ENCODE data around the gene PICALM. TPM values are rescaled to one million over a fixed set of nuclear protein-coding genes. Genes with fewer than 3 reads are reported as not detected.

The PICALM gene
- total and polyA plus RNA-seq, 2 of the 8 experiments (the other 6 are each of a cell fraction or from before 2014, with no cell fraction given), result 69.4 to 71.3 TPM

GRCh38 chr11:86003654-86004053 is 65.2 kb downstream of the PICALM start:
- Histone ChIP-seq H3K36me3 (ENCODE audit: control insufficient read depth in 2 of 4, insufficient read depth in 4 of 4, low read length in 3 of 4) (peaks cover 0 to 57% (median 15%) of the 10 kb centered on the region in 4 experiments; a peak in 6 of 8 replicates), H4K8ac (ENCODE audit: extremely low read depth, insufficient read depth, low read length) (no peak overlapping the region), H2BK12ac (ENCODE audit: low read depth, low read length) (no peak overlapping the region), H3K23me2 (ENCODE audit: low read depth, low read length) (no peaks in the 10 kb centered on the region), H3K79me2 (ENCODE audit: control insufficient read depth in 1 of 2, insufficient read depth in 2 of 2, low read length in 2 of 2) (no peaks in the 10 kb centered on the region), H3K14ac (ENCODE audit: insufficient read length) (no peak overlapping the region), H3K27me3 (replicated peaks in 1 of 4; ENCODE audit: control insufficient read depth in 3 of 4, extremely low read depth in 1 of 4, insufficient read depth in 3 of 4, low read length in 3 of 4) (no peaks in the 10 kb centered on the region), H3K9ac (replicated peaks in 1 of 4; ENCODE audit: extremely low read depth in 1 of 4, low read depth in 3 of 4, low read length in 3 of 4) (no peak overlapping the region), H2AK5ac (ENCODE audit: low read depth, low read length) (no peak overlapping the region), H3K4ac (replicated peaks; ENCODE audit: insufficient read length, low read depth, low read length) (no peak overlapping the region), H2BK120ac (replicated peaks; ENCODE audit: low read depth, low read length) (no peak overlapping the region), H4K20me1 (replicated peaks in 1 of 2; ENCODE audit: control insufficient read depth in 1 of 2, insufficient read depth in 2 of 2, low read length in 2 of 2) (peaks cover 0 to 2% of the 10 kb centered on the region in 2 experiments), H2BK20ac (ENCODE audit: low read length) (no peak overlapping the region), H3K79me1 (ENCODE audit: low read depth, low read length) (no peaks in the 10 kb centered on the region), H3K23ac (ENCODE audit: insufficient read length) (no peak overlapping the region), H3K18ac (ENCODE audit: extremely low read depth, low read length) (no peak overlapping the region), H3K56ac (replicated peaks; ENCODE audit: insufficient read length, low read depth, low read length) (no peak overlapping the region), H2BK15ac (ENCODE audit: low read length) (no peak overlapping the region), H2BK5ac (ENCODE audit: low read depth, low read length) (no peak overlapping the region), H4K5ac (ENCODE audit: insufficient read length, low read depth, low read length) (no peak overlapping the region), H3K27ac (ENCODE audit: low read depth, low read length) (no peak overlapping the region), H2AFZ (ENCODE audit: low read length) (no peak overlapping the region), H4K91ac (replicated peaks; ENCODE audit: insufficient read length, low read length) (no peak overlapping the region), H3K9me3 (ENCODE audit: insufficient read depth in 2 of 2, low read depth in 1 of 2, low read length in 1 of 2) (no peaks in the 10 kb centered on the region), H3K4me3 (ENCODE audit: extremely low read depth in 1 of 4, insufficient read depth in 2 of 4, low read depth in 3 of 4, low read length in 4 of 4) (no peak overlapping the region), H3K4me2 (ENCODE audit: insufficient read depth in 1 of 2, low read depth in 2 of 2, low read length in 2 of 2) (no peak overlapping the region), H3K4me1 (replicated peaks in 1 of 4; ENCODE audit: control insufficient read depth in 3 of 4, insufficient read depth in 4 of 4, low read length in 3 of 4) (no peaks in the 10 kb centered on the region)
- FAIRE-seq (no peak), DNase-seq (ENCODE audit: low read depth in 1 of 2, low spot score in 2 of 2) (no peak)
- CTCF ChIA-PET (ENCODE audit: partially characterized antibody), result no interaction called here
- no peak for TF ChIP-seq MAX (IDR thresholded peaks at IDR 0.05)
- TF ChIP-seq BCL11A (IDR thresholded peaks at IDR 0.05; ENCODE audit: low read depth in 2 of 2, low read length in 2 of 2), result no peak
- TF ChIP-seq SIN3A (conservative IDR thresholded peaks at IDR 0.05 in 1 of 2, IDR thresholded peaks at IDR 0.05 in 1 of 2; ENCODE audit: low read depth in 1 of 2, low read length in 2 of 2), result no peak
- TF ChIP-seq CBX8 (IDR thresholded peaks at IDR 0.05; ENCODE audit: borderline replicate concordance, low read depth, low read length), result no peak
- no peak for TF ChIP-seq SIRT6 (IDR thresholded peaks at IDR 0.05; ENCODE audit: low read length)
- TF ChIP-seq EP300 (IDR thresholded peaks at IDR 0.05; ENCODE audit: borderline replicate concordance in 1 of 2, low read depth in 2 of 2, low read length in 2 of 2), result no peak
- TF ChIP-seq TCF12 (IDR thresholded peaks at IDR 0.05; ENCODE audit: low read depth, low read length), result no peak
- no peak for TF ChIP-seq CHD1 (IDR thresholded peaks at IDR 0.05; ENCODE audit: low read depth, low read length)
- no peak for TF ChIP-seq PHF8 (conservative IDR thresholded peaks at IDR 0.05; ENCODE audit: low read depth, low read length)
- no peak for TF ChIP-seq ATF3 (IDR thresholded peaks at IDR 0.05; ENCODE audit: insufficient read depth, low read depth, low read length)
- WGBS, 2 experiments (ENCODE audit: extremely low coverage in 1 of 2, insufficient coverage in 1 of 2, insufficient read length in 1 of 2, insufficient replicate concordance in 2 of 2, low coverage in 1 of 2, low lambda C conversion rate in 2 of 2, missing lambda C conversion rate in 1 of 2), result 80% methylated on average over 2 of the region's 2 CpGs; no CpG with 5 or more reads in 1 of the 2 experiments
- POLR2A ChIA-PET (ENCODE audit: partially characterized antibody), result no interaction called here

Data from H1 (cell line).